Stimulated activated CD8-positive, alpha-beta memory T cell treated with anti-CD3 and anti-CD28 coated beads, Interleukin-12 subunit alpha, Interleukin-12 subunit beta, amount 100 ng/mL, for 4 hours (primary cell): ENCODE results near the gene SPRING1.

Source experiments
- DNase-seq: peaks from one replicate; pipeline ENCODE4 v3.0.0-alpha.2; 2020; ENCODE audit warnings: low read depth

The SPRING1 gene

GRCh38 chr12:116708826-116709756 lies 28.8 kb downstream of the SPRING1 start:
- peak; percentile 3 for DNase-seq

GRCh38 chr12:116707751-116708150 lies 30.1 kb downstream of the SPRING1 start:
- no peak for DNase-seq

- peak; percentile 27 for DNase-seq
Observed at GRCh38 chr12:116703214-116703795, 34.6 kb downstream of the SPRING1 start.

DNA sequence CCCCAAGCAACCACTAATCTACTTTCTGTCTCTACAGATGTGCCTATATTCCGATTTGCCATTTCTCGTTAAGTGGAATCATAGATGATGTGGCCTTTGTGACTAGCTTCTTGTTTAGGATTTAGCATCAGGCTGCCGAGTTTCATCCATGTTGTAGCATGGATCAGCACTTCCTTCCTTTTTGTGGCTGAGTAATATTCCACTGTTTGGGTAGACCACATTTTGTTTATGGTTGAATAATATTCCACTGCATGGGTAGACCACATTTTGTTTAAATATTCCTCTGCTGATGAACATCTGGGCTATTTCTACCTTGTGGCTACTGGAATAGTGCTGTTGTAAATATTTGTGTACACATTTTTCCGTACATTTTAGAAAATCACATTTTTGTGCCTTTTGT lies 36.4 kb downstream of the SPRING1 start:
- no peak for DNase-seq

- DNase-seq, result no peak
Observed at GRCh38 chr12:116700066-116700465, 37.8 kb downstream of the SPRING1 start.

GRCh38 chr12:116698554-116699075 lies 39.3 kb downstream of the SPRING1 start:
- DNase-seq, result no peak

DNA sequence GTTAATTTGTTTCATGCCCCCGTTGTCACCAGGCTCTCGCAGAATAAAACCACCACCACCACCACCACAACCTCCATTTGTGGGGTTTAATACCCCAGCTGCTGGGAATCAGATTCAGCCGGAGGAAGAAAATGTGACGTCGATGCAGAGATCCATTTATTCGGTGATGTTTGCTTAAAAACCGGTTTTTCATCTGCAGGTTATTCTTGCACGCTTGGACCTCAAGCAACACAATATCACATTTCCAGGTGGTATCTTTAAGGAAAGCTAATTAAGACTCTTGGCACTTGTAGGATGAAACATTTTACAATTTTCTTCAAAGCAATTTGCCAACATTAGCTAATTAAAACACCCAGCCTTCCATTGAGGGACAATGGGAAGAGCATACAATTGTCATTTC lies 39.8 kb downstream of the SPRING1 start:
- DNase-seq, result no peak

DNA sequence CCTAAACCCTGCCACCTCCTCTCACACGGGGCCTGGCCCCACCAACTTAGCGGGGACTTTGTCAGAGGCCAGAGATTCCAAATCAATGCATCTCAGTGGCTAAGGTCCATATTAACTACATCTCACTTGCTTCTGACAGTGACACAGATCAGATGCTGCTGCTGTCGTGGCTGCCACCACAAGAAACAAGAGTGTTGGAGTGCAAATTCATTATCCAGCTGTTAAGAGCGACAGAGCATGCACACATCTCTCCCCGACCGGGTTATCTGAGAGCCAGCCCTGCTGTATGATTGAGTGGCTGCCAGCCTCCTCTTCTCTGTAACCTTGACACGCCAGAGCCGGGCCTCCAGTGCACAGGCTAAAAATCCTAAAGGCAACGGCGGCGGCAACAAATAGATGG lies 40.2 kb downstream of the SPRING1 start:
- DNase-seq, result no peak

DNA sequence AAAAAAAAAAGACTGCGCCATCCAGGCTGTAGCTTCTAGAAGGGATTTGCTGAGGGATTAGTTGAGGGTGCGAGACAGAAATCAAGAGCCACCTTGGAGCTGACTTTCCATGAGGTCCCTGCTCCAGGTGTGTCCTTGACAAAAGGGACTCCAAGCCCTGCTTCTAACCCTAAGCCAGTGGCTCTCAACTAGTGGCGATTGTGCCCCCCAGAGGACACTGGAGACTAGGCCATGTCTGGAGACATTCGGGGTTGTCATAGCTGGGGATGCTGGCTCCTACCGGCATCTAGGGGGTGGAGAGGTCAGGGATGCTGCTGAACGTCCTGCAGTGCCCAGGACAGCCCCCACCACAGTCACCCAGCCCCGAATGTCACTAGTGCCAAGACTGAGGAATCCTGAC lies 40.6 kb downstream of the SPRING1 start:
- DNase-seq, result no peak

- DNase-seq, result no peak
Observed at GRCh38 chr12:116695464-116695725, 42.5 kb downstream of the SPRING1 start.

- no peak for DNase-seq
Observed at GRCh38 chr12:116694653-116695463, 43.0 kb downstream of the SPRING1 start.

- DNase-seq, result no peak
Observed at GRCh38 chr12:116693286-116694227, 44.3 kb downstream of the SPRING1 start.

DNA sequence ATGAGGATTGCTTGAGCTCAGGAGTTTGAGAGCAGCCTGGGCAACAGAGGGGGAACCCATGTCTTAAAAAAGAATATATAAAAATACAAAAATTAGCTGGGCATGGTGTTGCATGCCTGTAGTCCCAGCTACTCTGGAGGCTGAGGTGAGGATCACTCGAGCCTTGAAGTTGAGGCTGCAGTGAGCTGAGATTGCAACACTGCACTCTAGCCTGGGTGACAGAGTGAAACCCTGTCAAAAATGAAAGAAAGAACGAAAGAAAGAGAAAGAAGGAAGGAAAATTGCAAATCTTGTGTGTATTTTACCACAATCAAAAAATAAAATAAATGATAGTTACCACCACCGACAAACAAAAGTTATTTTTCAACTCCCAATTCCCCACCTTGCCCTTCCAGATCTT lies 45.3 kb downstream of the SPRING1 start:
- DNase-seq, result no peak

- DNase-seq, result no peak
Observed at GRCh38 chr12:116691636-116692035, 46.2 kb downstream of the SPRING1 start.

DNA sequence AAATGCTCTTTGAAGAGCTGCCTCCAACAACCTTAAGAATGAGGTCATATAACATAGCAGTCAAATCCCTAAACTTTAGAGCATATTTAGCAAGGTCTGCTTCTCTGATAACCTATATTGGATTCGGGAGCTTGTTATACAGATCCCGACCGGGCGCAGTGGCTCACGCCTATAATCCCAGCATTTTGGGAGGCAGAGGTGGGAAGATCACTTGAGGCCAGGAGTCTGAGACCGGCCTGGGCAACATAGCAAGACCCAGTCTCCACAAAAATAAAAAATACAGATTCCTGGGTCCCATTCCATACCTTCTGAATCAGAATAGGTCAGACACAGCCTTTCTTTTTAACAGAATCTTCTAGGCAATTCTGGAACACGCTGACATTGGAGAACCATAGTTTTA lies 46.7 kb downstream of the SPRING1 start:
- DNase-seq, result no peak

- no peak for DNase-seq
Observed at GRCh38 chr12:116689979-116690744, 47.7 kb downstream of the SPRING1 start.

DNA sequence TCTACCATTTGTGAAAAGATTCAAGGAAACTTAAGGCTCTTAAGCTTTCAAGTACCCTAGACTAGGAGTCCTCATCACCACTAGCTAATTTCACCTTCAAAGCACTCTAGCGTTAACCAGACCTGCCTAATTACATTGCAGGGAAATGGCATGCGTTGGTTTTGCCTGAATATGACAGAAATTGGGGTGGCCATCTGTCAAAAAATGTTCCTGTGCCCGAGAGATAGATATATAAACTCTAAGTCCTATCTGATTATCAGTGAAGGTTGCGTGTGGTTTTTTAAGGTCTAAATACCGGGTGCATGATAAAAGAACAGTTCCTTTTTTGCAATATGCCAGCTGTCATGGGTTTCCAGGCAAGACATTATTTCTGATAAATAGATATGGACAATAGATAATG lies 48.3 kb downstream of the SPRING1 start:
- no peak for DNase-seq
